ENCODE measurements around the gene MAFF.

GRCh38 chr22:38226853-38227649 is 25.3 kb downstream of the MAFF start:
- TF ChIP-seq MAZ (CRISPR knock-in tag; conservative IDR thresholded peaks at IDR 0.05 in 1 of 2, IDR thresholded peaks at IDR 0.05 in 1 of 2): no peak
- TF ChIP-seq, protein P1, sequence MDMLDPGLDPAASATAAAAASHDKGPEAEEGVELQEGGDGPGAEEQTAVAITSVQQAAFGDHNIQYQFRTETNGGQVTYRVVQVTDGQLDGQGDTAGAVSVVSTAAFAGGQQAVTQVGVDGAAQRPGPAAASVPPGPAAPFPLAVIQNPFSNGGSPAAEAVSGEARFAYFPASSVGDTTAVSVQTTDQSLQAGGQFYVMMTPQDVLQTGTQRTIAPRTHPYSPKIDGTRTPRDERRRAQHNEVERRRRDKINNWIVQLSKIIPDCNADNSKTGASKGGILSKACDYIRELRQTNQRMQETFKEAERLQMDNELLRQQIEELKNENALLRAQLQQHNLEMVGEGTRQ (CRISPR knock-in tag; IDR thresholded peaks at IDR 0.05): no peak
- TF ChIP-seq SP2 (IDR thresholded peaks at IDR 0.05; ENCODE audit: extremely low read depth, low read depth, low read length, poor library complexity, severe bottlenecking): no peak
- TF ChIP-seq GTF2A2 (tag; IDR thresholded peaks at IDR 0.05): no peak
- no peak for TF ChIP-seq SMAD4 (CRISPR knock-in tag; conservative IDR thresholded peaks at IDR 0.05)
- TF ChIP-seq, protein P2, sequence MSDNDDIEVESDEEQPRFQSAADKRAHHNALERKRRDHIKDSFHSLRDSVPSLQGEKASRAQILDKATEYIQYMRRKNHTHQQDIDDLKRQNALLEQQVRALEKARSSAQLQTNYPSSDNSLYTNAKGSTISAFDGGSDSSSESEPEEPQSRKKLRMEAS (CRISPR knock-in tag; IDR thresholded peaks at IDR 0.05): no peak
- no peak for TF ChIP-seq LARP7 (IDR thresholded peaks at IDR 0.05)
- no peak for TF ChIP-seq CTCF (IDR thresholded peaks at IDR 0.05 in 2 of 3, conservative IDR thresholded peaks at IDR 0.05 in 1 of 3; ENCODE audit: insufficient read depth in 2 of 3, low read depth in 1 of 3, low read length in 3 of 3)
- no peak for TF ChIP-seq MTA3 (IDR thresholded peaks at IDR 0.05; ENCODE audit: borderline replicate concordance)
